Panc1 (cell line): ENCODE data around the gene PLIN5.

Source experiments
- SIN3A ChIP-seq: IDR thresholded peaks from 2 replicates; pipeline ENCODE4 v1.6.1; 2012; ENCODE audit warnings: low read depth, mild to moderate bottlenecking, low read length, moderate library complexity, borderline replicate concordance; ENCODE audit not compliant: insufficient read depth
- TF ChIP-seq, protein P1 (sequence below), 2 experiments: IDR thresholded peaks; 2 replicates each; pipeline ENCODE4 v1.6.1; 2011 to 2012; ENCODE audit warnings: low read depth in 2 of 2, control low read depth in 1 of 2, low read length in 1 of 2, mild to moderate bottlenecking in 1 of 2, moderate library complexity in 1 of 2; ENCODE audit not compliant: insufficient read depth in 1 of 2
- TF ChIP-seq, protein P2 (sequence below): fragments of 450-650 bp; IDR thresholded peaks from 2 replicates; pipeline ENCODE4 v1.5.1; 2017; ENCODE audit warnings: mild to moderate bottlenecking

DNA sequence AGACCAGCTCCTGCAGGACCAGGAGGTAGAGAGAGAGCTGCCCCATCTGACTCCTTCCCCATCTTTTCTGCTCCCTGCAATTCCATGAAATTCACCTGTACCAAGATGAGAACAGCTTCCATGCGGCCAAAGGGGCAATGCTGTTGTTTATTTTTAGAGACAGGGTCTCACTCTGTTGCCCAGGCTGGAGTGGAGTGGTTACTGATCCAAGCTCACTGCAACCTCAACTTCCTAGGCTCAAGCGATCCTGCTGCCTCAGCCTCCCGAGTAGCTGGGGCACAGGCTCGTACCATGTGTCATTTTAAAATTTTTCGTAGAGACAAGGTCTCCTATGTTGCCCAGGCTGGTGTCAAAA, 13.2 kb downstream of the PLIN5 start:
- TF ChIP-seq, protein P1, sequence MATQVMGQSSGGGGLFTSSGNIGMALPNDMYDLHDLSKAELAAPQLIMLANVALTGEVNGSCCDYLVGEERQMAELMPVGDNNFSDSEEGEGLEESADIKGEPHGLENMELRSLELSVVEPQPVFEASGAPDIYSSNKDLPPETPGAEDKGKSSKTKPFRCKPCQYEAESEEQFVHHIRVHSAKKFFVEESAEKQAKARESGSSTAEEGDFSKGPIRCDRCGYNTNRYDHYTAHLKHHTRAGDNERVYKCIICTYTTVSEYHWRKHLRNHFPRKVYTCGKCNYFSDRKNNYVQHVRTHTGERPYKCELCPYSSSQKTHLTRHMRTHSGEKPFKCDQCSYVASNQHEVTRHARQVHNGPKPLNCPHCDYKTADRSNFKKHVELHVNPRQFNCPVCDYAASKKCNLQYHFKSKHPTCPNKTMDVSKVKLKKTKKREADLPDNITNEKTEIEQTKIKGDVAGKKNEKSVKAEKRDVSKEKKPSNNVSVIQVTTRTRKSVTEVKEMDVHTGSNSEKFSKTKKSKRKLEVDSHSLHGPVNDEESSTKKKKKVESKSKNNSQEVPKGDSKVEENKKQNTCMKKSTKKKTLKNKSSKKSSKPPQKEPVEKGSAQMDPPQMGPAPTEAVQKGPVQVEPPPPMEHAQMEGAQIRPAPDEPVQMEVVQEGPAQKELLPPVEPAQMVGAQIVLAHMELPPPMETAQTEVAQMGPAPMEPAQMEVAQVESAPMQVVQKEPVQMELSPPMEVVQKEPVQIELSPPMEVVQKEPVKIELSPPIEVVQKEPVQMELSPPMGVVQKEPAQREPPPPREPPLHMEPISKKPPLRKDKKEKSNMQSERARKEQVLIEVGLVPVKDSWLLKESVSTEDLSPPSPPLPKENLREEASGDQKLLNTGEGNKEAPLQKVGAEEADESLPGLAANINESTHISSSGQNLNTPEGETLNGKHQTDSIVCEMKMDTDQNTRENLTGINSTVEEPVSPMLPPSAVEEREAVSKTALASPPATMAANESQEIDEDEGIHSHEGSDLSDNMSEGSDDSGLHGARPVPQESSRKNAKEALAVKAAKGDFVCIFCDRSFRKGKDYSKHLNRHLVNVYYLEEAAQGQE (IDR thresholded peaks at IDR 0.05; ENCODE audit: insufficient read depth in 1 of 2, low read depth in 2 of 2, low read length in 1 of 2), result no peak
- TF ChIP-seq, protein P2, sequence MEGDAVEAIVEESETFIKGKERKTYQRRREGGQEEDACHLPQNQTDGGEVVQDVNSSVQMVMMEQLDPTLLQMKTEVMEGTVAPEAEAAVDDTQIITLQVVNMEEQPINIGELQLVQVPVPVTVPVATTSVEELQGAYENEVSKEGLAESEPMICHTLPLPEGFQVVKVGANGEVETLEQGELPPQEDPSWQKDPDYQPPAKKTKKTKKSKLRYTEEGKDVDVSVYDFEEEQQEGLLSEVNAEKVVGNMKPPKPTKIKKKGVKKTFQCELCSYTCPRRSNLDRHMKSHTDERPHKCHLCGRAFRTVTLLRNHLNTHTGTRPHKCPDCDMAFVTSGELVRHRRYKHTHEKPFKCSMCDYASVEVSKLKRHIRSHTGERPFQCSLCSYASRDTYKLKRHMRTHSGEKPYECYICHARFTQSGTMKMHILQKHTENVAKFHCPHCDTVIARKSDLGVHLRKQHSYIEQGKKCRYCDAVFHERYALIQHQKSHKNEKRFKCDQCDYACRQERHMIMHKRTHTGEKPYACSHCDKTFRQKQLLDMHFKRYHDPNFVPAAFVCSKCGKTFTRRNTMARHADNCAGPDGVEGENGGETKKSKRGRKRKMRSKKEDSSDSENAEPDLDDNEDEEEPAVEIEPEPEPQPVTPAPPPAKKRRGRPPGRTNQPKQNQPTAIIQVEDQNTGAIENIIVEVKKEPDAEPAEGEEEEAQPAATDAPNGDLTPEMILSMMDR, result no peak
- TF ChIP-seq SIN3A, result no peak
